IPS-15b (cell line): ENCODE measurements around the gene TNFSF9.

Source experiments
- H3K27me3 ChIP-seq: one replicate; pipeline ENCODE4 v1.6.1; 2013; ENCODE audit warnings: low read length; ENCODE audit not compliant: control insufficient read depth, insufficient read depth
- H3K36me3 ChIP-seq: one replicate; pipeline ENCODE4 v1.6.1; 2013; ENCODE audit warnings: low read length; ENCODE audit not compliant: control insufficient read depth, insufficient read depth
- H3K4me1 ChIP-seq: one replicate; pipeline ENCODE4 v1.6.1; 2013; ENCODE audit warnings: mild to moderate bottlenecking, low read length; ENCODE audit not compliant: control insufficient read depth, insufficient read depth
- H3K4me3 ChIP-seq: one replicate; pipeline ENCODE4 v1.5.1; 2013; ENCODE audit warnings: low read depth, low read length
- H3K9ac ChIP-seq: one replicate; pipeline ENCODE4 v1.6.1; 2013; ENCODE audit warnings: low read depth, mild to moderate bottlenecking, low read length
- H3K9me3 ChIP-seq: one replicate; pipeline ENCODE4 v1.6.1; 2013; ENCODE audit warnings: mild to moderate bottlenecking, low read length; ENCODE audit not compliant: control insufficient read depth, insufficient read depth

Gene TNFSF9

GRCh38 chr19:6514089-6514488, 16.7 kb upstream of the TNFSF9 start:
- no peaks in the 10 kb centered on the region for H3K36me3 ChIP-seq
- H3K27me3 ChIP-seq = no peaks in the 10 kb centered on the region
- no peak overlapping the region for H3K4me3 ChIP-seq
- no peaks in the 10 kb centered on the region for H3K4me1 ChIP-seq
- H3K9ac ChIP-seq = no peak overlapping the region
- H3K9me3 ChIP-seq = no peaks in the 10 kb centered on the region

- no peaks in the 10 kb centered on the region for H3K4me1 ChIP-seq
- H3K9ac ChIP-seq = no peak overlapping the region
- H3K27me3 ChIP-seq = no peaks in the 10 kb centered on the region
- no peak overlapping the region for H3K4me3 ChIP-seq
- H3K9me3 ChIP-seq = no peaks in the 10 kb centered on the region
- H3K36me3 ChIP-seq = no peaks in the 10 kb centered on the region
Measured at GRCh38 chr19:6514926-6515544, 15.8 kb upstream of the TNFSF9 start.

GRCh38 chr19:6516018-6516658, 14.7 kb upstream of the TNFSF9 start:
- Histone ChIP-seq H3K4me3 (peak overlapping the region; percentile 88), H3K27me3 (no peaks in the 10 kb centered on the region), H3K36me3 (no peaks in the 10 kb centered on the region), H3K9ac (no peak overlapping the region), H3K9me3 (no peaks in the 10 kb centered on the region), H3K4me1 (no peaks in the 10 kb centered on the region)

DNA sequence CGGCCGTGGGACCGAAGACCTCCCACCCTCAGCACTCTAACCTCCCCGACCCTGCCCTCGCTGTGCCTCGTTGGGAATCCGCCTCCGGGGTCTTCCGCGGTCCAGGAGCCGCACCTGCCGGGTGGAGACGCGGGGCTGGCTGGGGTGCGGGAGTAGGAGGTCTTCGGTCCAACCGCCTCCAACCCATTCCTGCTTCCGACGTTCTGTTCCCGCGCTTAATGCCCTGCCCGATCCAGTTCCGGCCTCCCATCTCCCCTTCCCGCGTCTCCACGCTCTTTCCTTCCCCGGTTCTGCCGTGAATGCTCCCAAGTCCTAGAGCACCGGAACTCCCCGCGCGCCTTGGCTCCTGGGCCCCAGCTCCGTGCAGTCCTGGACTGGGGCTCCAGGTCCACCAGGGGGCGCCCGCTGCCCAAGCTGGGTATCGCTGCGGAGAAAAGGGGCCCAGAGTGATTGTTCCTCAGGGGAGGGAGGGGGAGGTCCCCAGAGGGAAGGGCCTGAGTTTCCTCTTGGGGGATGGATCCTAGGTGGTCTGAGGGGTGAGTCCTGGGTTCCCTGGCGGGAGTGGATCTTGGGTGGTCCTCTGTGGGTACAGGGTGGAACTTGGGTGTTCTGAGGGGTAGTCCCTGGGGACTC, 14.1 kb upstream of the TNFSF9 start:
- H3K9ac ChIP-seq = no peak overlapping the region
- no peaks in the 10 kb centered on the region for H3K4me1 ChIP-seq
- H3K9me3 ChIP-seq = no peaks in the 10 kb centered on the region
- H3K4me3 ChIP-seq = peak overlapping the region; percentile 88
- H3K27me3 ChIP-seq = no peaks in the 10 kb centered on the region
- no peaks in the 10 kb centered on the region for H3K36me3 ChIP-seq

- Histone ChIP-seq H3K4me3 (no peak overlapping the region), H3K27me3 (no peaks in the 10 kb centered on the region), H3K4me1 (no peaks in the 10 kb centered on the region), H3K36me3 (no peaks in the 10 kb centered on the region), H3K9ac (no peak overlapping the region), H3K9me3 (no peaks in the 10 kb centered on the region)
Measured at GRCh38 chr19:6518145-6518911, 12.5 kb upstream of the TNFSF9 start.

DNA sequence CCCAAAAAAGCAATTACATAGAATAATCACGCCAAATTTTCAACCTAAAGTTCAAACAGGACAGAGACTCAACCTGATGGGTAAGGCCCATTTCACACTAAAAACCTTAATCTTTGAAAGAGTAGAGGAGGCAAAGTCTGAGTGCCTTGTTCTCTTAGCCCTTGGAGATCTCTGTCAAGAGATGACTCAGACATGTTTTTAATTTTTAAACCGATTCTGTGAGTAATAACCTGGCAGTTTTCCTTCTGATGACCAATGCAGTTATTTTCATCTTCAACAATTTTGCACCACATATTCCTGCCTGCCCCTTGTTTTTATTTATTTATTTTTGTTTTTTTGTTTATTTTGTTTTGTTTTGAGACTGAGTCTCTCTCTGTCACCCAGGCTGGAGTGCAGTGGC, 11.5 kb upstream of the TNFSF9 start:
- no peak overlapping the region for H3K4me3 ChIP-seq
- no peaks in the 10 kb centered on the region for H3K36me3 ChIP-seq
- no peaks in the 10 kb centered on the region for H3K4me1 ChIP-seq
- H3K9me3 ChIP-seq = no peaks in the 10 kb centered on the region
- H3K9ac ChIP-seq = no peak overlapping the region
- H3K27me3 ChIP-seq = no peaks in the 10 kb centered on the region

DNA sequence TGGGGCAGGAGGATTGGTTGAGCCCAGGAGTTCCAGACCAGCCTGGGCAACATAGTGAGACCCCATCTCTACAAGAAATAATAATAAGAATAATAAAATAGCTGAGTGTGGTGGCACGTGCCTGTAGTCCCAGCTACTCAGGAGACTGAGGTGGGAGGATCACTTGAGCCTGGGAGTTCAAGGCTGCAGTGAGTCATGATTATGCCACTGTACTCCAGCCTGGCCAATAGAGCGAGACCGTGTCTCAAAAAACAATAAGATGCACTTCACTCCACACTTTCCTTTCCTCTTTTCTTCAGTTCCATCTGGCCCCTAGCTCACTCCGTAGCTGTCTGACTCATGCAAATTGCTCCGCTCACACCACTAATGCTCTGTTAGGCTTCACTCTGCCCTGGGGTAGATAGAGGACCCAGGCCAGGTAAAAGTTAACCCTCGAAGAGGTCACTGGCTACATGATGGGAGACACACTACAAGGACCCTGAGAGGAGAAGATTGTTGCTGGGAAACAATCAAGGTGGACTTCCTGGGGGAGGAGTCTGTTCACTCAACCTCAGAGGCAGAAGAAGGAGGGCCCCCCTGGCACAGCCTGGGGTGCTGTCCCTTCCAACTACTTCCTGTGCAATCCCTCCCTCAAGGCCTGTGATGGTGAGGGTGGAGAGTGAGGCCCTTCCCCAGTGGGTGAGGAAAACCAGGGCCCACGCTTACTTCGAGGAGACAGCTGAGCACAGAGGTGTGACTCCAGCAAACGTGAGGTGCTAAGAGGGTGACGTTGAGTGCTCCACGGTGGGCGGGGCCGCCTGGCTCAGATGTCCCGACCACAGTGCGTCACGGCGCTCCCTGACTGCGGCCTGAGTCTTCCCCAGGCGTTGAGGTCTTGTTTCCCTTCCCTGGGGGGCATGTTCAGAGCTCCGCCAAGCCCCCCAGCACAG, 8.8 kb upstream of the TNFSF9 start:
- Histone ChIP-seq H3K4me1 (no peaks in the 10 kb centered on the region), H3K36me3 (no peaks in the 10 kb centered on the region), H3K9ac (no peak overlapping the region), H3K9me3 (no peaks in the 10 kb centered on the region), H3K27me3 (no peaks in the 10 kb centered on the region), H3K4me3 (no peak overlapping the region)

DNA sequence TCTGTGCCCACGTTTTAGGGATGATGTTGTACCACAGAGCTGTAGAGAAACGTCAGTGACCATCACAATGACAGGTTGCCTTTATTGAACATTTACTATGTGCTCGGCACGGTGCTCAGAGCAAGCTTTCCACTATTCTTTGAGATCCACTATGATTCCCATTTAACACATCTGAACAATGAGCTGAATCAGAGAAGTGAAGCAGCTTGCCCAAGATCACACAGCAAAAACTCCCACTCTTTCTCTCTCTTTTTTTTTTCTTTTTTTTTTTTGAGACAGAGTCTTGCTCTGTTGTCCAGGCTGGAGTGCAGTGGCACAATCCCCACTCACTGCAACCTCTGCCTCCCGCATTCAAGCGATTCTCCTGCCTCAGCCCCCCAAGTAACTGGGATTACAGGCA, 8.1 kb upstream of the TNFSF9 start:
- Histone ChIP-seq H3K36me3 (no peaks in the 10 kb centered on the region), H3K9ac (no peak overlapping the region), H3K27me3 (no peaks in the 10 kb centered on the region), H3K9me3 (no peaks in the 10 kb centered on the region), H3K4me3 (no peak overlapping the region), H3K4me1 (no peaks in the 10 kb centered on the region)

DNA sequence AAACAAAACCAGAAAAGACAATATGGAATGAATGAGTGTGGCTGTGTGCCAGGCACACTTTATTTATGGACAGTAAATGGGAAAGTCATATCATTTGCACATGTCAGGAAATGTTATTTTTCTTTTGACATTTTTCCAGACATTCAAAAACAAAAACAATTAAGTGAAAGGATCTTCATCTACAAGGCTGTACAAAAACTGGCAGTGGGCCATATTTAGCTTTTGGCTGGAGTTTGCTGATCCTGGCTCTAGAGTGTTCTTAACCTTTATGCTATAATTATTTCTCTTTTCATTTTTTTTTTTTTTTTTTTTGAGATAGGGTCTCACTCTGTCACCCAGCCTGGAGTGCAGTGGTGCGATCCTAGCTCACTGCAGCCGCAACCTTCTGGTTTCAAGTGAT, 6.5 kb upstream of the TNFSF9 start:
- H3K27me3 ChIP-seq = peaks cover 2% of the 10 kb centered on the region
- no peaks in the 10 kb centered on the region for H3K36me3 ChIP-seq
- no peaks in the 10 kb centered on the region for H3K9me3 ChIP-seq
- peaks cover 5% of the 10 kb centered on the region for H3K4me1 ChIP-seq
- H3K4me3 ChIP-seq = no peak overlapping the region
- no peak overlapping the region for H3K9ac ChIP-seq

DNA sequence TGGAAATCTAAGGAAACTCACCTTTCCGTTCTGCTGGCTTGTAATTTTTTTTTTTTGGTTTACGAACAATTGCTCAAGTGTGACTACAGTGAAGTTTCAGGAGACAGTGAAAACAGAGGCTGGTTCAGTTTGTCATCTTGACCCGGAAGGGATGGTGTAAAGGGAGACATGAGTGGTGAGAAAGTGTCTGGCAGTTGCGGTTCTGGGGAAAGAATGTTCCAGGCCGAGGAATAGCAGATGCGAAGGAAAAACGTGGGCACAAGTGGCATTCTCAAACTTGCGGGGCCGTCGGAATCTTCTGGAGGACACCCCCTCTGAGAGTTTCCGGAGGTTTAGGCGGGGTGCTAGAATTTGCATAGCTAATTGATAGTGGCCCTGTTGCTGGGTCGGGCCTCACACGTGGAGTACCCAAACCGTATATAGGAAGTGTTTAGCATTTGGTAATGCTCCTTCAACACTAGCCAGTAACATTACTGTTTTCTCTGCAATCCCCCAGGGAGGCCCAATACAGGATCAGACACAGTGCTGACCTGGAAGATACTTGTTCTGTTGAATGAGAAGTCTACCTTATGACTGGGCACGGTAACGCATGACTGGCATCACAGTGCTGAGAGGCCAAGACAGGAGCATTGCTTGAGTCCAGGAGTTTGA, 2.8 kb upstream of the TNFSF9 start:
- Histone ChIP-seq H3K9me3 (no peaks in the 10 kb centered on the region), H3K9ac (no peak overlapping the region), H3K36me3 (no peaks in the 10 kb centered on the region), H3K4me3 (no peak overlapping the region), H3K27me3 (peaks cover 35% of the 10 kb centered on the region), H3K4me1 (peaks cover 13% of the 10 kb centered on the region)
